Prostate gland (tissue), 2 donors: Measurements from ENCODE around the gene RNASE1. TPM values are rescaled to one million over a fixed set of nuclear protein-coding genes. Genes with fewer than 3 reads are reported as not detected.
"Not testable (repeated sequence)": the region's sequence is repeated elsewhere in the genome, so short reads cannot be mapped to it uniquely, and the experiment has no call there.

Source experiments
- DNase-seq: peaks from one replicate; pipeline ENCODE4 v3.0.0-alpha.2; 2019; ENCODE audit warnings: low spot score
- H3K27ac ChIP-seq, 2 donors: fragments of 200-600 bp; sonication (generic); 2 replicates each; pipeline ENCODE4 v1.5.1; 2017 to 2019
- H3K27me3 ChIP-seq: fragments of 200-600 bp; sonication (generic); replicated peaks from 2 replicates; pipeline ENCODE4 v1.5.1; 2019; ENCODE audit not compliant: insufficient read depth
- H3K36me3 ChIP-seq, 2 donors: fragments of 200-600 bp; sonication (generic); 1 replicate in 1 of 2; 2 replicates in 1 of 2; pipeline versions ENCODE4 v1.5.1 to v1.8.1; 2017 to 2019
- H3K4me1 ChIP-seq: fragments of 200-600 bp; sonication (generic); replicated peaks from 2 replicates; pipeline ENCODE4 v1.5.1; 2019
- H3K4me3 ChIP-seq, 2 donors: fragments of 200-600 bp; sonication (generic); 2 replicates each; pipeline ENCODE4 v1.5.1; 2017 to 2019
- H3K9me3 ChIP-seq: fragments of 200-600 bp; sonication (generic); 2 replicates; pipeline ENCODE4 v1.5.1; 2017
- POLR2A ChIP-seq: fragments of 450-650 bp; IDR thresholded peaks from one replicate; pipeline ENCODE4 v1.6.1; 2016; ENCODE audit warnings: antibody characterized with exemption, mild to moderate bottlenecking
- POLR2AphosphoS5 ChIP-seq: sonication (generic); formaldehyde crosslinking; IDR thresholded peaks from one replicate; pipeline ENCODE4 v1.6.1; 2017; ENCODE audit warnings: antibody characterized with exemption
- WGBS: methylation state at CpG from one replicate; pipeline ENCODE4 v1.1.5; 2018; 5-methylcytosine and 5-hydroxymethylcytosine counted together
- intact Hi-C: fragments of 100-400 bp; cut with DNase I; formaldehyde crosslinking; loops from one replicate; pipeline ENCODE4 v1.14.2; 2022
- total RNA-seq, 2 donors: library from RNA; depleted of rRNA; stranded (reverse); fragments of >200 nt; gene quantifications; one replicate each; pipeline ENCODE4 v1.1.0, GENCODE V29; 2016
- TF ChIP-seq, protein P1 (sequence below), 4 experiments: fragments of 200-600 bp in 2 of 4; fragments of 450-650 bp in 2 of 4; sonication (generic) in 2 of 4; IDR thresholded peaks; 1 replicate in 3 of 4; 2 replicates in 1 of 4; pipeline ENCODE4 v1.5.1; 2016 to 2019; ENCODE audit warnings: antibody characterized with exemption in 4 of 4, mild to moderate bottlenecking in 2 of 4, moderate library complexity in 2 of 4

Gene RNASE1
- total RNA-seq, 2 donors from 2014 or later = 30.1 to 3,158 TPM

DNA sequence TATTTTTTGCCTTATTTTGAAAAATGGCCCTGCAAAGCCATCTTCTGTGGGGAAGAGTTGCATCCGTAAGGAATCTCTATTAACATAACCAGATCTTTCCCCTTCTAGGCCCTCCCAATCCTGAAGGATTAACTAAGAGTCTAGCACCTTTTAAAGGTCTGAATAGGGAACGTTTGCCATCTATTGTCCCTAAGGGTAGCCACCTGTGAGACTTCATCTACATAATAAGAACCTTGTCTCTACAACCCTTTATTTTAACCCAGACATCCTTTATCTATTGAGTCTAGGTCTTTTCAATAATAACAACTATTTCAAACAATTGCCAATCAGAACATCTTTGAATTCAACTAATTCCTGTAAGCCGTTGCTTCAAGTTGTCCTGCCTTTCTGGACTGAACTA, 30.0 kb downstream of the RNASE1 start:
- Histone ChIP-seq H3K4me3 (no peak overlapping the region), H3K36me3 (no peaks in the 10 kb centered on the region), H3K27ac (no peak overlapping the region), H3K27me3 (no peaks in the 10 kb centered on the region), H3K9me3 (no peaks in the 10 kb centered on the region), H3K4me1 (no peaks in the 10 kb centered on the region)
- DNase-seq = no peak
- WGBS = 69% methylated on average over 3 of the region's 3 CpGs
- intact Hi-C loops = no loop called here
- TF ChIP-seq POLR2A (no peak), POLR2AphosphoS5 (no peak)
- TF ChIP-seq, protein P1, sequence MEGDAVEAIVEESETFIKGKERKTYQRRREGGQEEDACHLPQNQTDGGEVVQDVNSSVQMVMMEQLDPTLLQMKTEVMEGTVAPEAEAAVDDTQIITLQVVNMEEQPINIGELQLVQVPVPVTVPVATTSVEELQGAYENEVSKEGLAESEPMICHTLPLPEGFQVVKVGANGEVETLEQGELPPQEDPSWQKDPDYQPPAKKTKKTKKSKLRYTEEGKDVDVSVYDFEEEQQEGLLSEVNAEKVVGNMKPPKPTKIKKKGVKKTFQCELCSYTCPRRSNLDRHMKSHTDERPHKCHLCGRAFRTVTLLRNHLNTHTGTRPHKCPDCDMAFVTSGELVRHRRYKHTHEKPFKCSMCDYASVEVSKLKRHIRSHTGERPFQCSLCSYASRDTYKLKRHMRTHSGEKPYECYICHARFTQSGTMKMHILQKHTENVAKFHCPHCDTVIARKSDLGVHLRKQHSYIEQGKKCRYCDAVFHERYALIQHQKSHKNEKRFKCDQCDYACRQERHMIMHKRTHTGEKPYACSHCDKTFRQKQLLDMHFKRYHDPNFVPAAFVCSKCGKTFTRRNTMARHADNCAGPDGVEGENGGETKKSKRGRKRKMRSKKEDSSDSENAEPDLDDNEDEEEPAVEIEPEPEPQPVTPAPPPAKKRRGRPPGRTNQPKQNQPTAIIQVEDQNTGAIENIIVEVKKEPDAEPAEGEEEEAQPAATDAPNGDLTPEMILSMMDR (IDR thresholded peaks at IDR 0.05) = no peak

DNA sequence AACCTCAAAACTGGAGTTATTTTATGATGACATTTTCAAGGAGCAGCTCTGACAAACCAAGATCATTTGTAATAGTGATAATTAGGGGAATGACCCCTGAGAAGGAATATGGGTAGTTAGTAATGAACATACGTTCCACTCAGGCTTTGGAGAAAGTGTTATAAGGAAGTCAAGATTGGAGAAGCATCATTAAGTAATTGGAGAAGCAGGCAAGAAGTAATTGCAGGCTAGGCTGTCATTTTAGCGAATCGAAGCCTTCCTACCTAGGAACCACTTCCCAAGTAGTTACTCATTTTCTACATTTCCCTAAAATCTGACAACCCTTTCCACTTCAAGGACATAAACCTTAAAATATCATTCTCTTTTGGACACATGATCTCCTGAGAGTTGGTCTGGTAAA, 33.2 kb downstream of the RNASE1 start:
- Histone ChIP-seq H3K27me3 (no peaks in the 10 kb centered on the region), H3K27ac (no peak overlapping the region), H3K36me3 (no peaks in the 10 kb centered on the region), H3K9me3 (no peaks in the 10 kb centered on the region), H3K4me1 (no peaks in the 10 kb centered on the region), H3K4me3 (no peak overlapping the region)
- WGBS = 76% methylated on average over 3 of the region's 3 CpGs
- DNase-seq = no peak
- TF ChIP-seq POLR2AphosphoS5 (no peak), POLR2A (no peak)
- TF ChIP-seq, protein P1 (IDR thresholded peaks at IDR 0.05) = no peak
- intact Hi-C loops = no loop called here

DNA sequence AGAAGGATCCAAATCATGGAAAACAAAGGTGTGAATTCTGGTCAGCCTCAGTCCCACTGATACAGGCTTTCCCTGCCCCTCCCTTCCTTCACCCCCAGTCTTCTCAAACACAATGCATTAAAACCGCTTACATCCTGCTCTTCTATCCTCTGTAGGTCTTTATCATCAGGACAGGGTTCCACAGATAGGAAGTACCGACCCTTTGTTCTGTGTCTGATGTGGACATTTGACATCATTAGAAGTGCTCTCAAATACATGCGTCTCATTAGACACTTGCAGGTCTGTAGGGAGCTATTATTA, 34.1 kb downstream of the RNASE1 start:
- no peaks in the 10 kb centered on the region for H3K36me3 ChIP-seq
- H3K4me3 ChIP-seq = no peak overlapping the region
- TF ChIP-seq, protein P1 (IDR thresholded peaks at IDR 0.05) = no peak
- no peak for TF ChIP-seq POLR2A
- no peak for TF ChIP-seq POLR2AphosphoS5
- no peaks in the 10 kb centered on the region for H3K9me3 ChIP-seq
- H3K27ac ChIP-seq = no peak overlapping the region
- no peak for DNase-seq
- no peaks in the 10 kb centered on the region for H3K27me3 ChIP-seq
- WGBS = 52% methylated on average over 3 of the region's 3 CpGs
- intact Hi-C loops = no loop called here
- no peaks in the 10 kb centered on the region for H3K4me1 ChIP-seq

DNA sequence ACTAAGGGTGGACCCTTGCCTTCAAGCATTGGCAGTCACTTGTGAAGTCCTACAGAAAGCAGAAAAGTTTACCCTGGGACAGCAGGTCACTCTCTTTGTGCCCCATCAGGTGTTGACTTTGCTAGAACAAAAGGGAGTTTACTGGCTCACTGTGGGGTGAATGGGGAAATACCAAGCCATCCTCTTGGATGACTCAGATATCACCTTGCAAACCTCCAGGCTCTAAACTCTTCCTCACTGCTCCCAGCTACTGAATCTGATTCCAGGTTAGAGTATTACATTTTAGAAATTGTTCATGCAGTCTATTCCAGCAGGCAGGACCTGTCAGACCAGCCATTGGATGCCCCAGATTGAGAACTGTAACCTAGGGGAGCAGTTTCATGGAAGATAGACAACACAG, 41.7 kb downstream of the RNASE1 start:
- no peaks in the 10 kb centered on the region for H3K4me1 ChIP-seq
- TF ChIP-seq, protein P1 (IDR thresholded peaks at IDR 0.05) = no peak
- TF ChIP-seq POLR2AphosphoS5 (no peak), POLR2A (no peak)
- H3K27ac ChIP-seq = no peak overlapping the region
- H3K4me3 ChIP-seq = no peak overlapping the region
- DNase-seq = no peak
- H3K36me3 ChIP-seq = no peaks in the 10 kb centered on the region
- intact Hi-C loops = no loop called here
- H3K27me3 ChIP-seq = no peaks in the 10 kb centered on the region
- no peaks in the 10 kb centered on the region for H3K9me3 ChIP-seq

DNA sequence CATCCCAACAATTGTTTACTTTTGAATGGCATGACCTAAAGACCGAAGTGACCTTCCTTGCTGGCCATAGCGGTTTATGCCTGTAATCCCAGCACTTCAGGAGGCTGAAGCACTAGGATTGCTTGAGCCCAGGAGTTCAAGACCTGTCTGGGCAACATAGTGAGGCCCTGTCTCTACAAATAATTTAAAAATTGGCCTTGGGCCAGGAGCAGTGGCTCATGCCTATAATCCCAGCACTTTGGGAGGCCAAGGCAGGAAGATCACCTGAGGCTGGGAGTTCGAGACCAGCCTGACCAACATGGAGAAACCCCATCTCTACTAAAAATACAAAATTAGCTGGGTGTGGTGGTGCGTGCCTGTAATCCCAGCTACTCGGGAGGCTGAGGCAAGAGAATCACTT, 43.2 kb downstream of the RNASE1 start:
- WGBS = 89% methylated on average over 5 of the region's 5 CpGs
- not testable (repeated sequence) for H3K9me3 ChIP-seq

DNA sequence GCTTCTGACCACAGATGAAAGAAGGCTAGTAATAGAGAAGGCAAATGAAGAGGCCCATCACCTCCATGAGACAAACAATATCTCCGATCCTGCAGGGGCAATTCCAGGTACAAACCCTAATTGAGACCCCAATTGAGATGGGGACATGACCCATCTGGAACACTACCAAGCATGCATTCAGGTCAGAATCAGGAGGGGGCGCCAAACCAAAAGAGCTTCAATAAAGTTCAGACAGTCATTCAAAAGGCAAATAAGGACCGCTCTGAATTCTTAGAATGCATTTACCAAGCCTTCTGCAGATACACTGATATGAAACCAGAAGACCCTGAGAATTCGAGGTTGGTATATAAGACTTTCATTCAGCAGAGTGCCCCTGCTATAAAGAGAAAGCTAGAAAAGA, 44.7 kb downstream of the RNASE1 start:
- WGBS = 56% methylated on average over 4 of the region's 4 CpGs
- H3K4me1 ChIP-seq = no peaks in the 10 kb centered on the region
- no peak overlapping the region for H3K4me3 ChIP-seq
- no peak overlapping the region for H3K27ac ChIP-seq
- intact Hi-C loops = no loop called here
- no peaks in the 10 kb centered on the region for H3K27me3 ChIP-seq
- no peak for DNase-seq
- TF ChIP-seq, protein P1 (IDR thresholded peaks at IDR 0.05) = no peak
- TF ChIP-seq POLR2AphosphoS5 = no peak
- no peaks in the 10 kb centered on the region for H3K9me3 ChIP-seq
- no peaks in the 10 kb centered on the region for H3K36me3 ChIP-seq

More for the DNA sequence above, 43.2 kb downstream of the RNASE1 start:
- intact Hi-C loops, H3K27ac ChIP-seq, H3K4me3 ChIP-seq, H3K27me3 ChIP-seq, H3K36me3 ChIP-seq, H3K4me1 ChIP-seq, DNase-seq: not testable (repeated sequence)
